IPS-20b (cell line): ENCODE measurements around the gene ANAPC2.

Experiments used
- H3K27ac ChIP-seq: one replicate; pipeline ENCODE4 v1.5.1; 2013; ENCODE audit warnings: low read length
- H3K27me3 ChIP-seq: 2 replicates; pipeline ENCODE4 v1.6.1; 2013; ENCODE audit warnings: mild to moderate bottlenecking, low read length, inconsistent platforms; ENCODE audit not compliant: insufficient read depth
- H3K36me3 ChIP-seq: 2 replicates; pipeline ENCODE4 v1.6.1; 2013; ENCODE audit warnings: low read depth, mild to moderate bottlenecking, inconsistent platforms, low read length, moderate library complexity; ENCODE audit not compliant: insufficient read depth
- H3K4me1 ChIP-seq: 2 replicates; pipeline ENCODE4 v1.6.1; 2013; ENCODE audit warnings: mild to moderate bottlenecking, control low read depth, inconsistent platforms, low read length, moderate library complexity; ENCODE audit not compliant: insufficient read depth
- H3K4me3 ChIP-seq: 2 replicates; pipeline ENCODE4 v1.5.1; 2013; ENCODE audit warnings: mild to moderate bottlenecking, low read length, inconsistent platforms
- H3K9ac ChIP-seq: 2 replicates; pipeline ENCODE4 v1.6.1; 2013; ENCODE audit warnings: low read depth, mild to moderate bottlenecking, inconsistent platforms, low read length, moderate library complexity
- H3K9me3 ChIP-seq: 2 replicates; pipeline ENCODE4 v1.6.1; 2013; ENCODE audit warnings: mild to moderate bottlenecking, low read depth, low read length, inconsistent platforms; ENCODE audit not compliant: insufficient read depth

ANAPC2 gene, protein sequence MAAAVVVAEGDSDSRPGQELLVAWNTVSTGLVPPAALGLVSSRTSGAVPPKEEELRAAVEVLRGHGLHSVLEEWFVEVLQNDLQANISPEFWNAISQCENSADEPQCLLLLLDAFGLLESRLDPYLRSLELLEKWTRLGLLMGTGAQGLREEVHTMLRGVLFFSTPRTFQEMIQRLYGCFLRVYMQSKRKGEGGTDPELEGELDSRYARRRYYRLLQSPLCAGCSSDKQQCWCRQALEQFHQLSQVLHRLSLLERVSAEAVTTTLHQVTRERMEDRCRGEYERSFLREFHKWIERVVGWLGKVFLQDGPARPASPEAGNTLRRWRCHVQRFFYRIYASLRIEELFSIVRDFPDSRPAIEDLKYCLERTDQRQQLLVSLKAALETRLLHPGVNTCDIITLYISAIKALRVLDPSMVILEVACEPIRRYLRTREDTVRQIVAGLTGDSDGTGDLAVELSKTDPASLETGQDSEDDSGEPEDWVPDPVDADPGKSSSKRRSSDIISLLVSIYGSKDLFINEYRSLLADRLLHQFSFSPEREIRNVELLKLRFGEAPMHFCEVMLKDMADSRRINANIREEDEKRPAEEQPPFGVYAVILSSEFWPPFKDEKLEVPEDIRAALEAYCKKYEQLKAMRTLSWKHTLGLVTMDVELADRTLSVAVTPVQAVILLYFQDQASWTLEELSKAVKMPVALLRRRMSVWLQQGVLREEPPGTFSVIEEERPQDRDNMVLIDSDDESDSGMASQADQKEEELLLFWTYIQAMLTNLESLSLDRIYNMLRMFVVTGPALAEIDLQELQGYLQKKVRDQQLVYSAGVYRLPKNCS

DNA sequence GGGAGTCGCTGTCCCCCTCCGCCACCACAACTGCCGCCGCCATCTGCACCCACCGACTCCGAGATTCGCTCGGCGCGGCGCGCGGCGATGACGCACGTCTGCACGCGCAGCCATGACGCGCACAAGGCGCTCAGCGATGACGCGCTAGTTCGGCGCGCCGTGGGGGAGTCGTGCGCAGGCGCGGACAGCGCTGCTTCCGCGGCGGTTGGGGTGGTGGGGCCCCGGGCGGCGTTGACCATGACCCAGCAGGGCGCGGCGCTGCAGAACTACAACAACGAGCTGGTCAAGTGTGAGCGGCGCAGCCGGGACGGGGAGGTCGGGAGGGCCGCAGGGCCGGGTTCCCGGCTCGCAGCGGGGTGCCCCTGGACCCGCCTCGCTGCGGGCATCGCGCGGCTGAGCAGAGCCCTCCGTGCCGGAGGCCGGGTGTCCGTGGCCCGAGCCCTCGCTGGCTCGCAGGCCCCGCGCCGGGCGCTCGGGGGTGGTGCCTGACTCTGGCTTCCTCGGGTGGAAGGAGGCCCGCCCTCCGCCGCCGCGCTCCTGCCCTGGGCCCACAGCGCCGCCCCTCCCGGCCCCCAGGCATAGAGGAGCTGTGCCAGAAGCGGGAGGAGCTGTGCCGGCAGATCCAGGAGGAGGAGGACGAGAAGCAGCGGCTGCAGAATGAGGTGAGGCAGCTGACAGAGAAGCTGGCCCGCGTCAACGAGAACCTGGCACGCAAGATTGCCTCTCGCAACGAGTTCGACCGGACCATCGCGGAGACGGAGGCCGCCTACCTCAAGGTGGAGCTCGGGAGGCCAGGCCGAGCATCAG is at the start of gene ANAPC2, which contains the start of gene SSNA1:
ANAPC2 (minus strand) TSS at position 71 of the 807 bp plus-strand sequence; CDS start at position 43, 28 bp downstream.
SSNA1 (plus strand) TSS at position 187 of the 807 bp plus-strand sequence; CDS start at position 238, 51 bp downstream.
- no peak within 1 kb of the TSS for H3K27ac ChIP-seq
- H3K9me3 ChIP-seq, result no peaks in the 10 kb centered on the region
- H3K4me3 ChIP-seq, result peak within 1 kb of the TSS; percentile 81
- H3K9ac ChIP-seq, result peak within 1 kb of the TSS; percentile 82; the same call in 1 of the 2 replicates
- peaks cover 5% of the 10 kb centered on the region; the same call in 1 of the 2 replicates for H3K4me1 ChIP-seq
- peaks cover 17% of the 10 kb centered on the region for H3K36me3 ChIP-seq
- no peaks in the 10 kb centered on the region for H3K27me3 ChIP-seq

DNA sequence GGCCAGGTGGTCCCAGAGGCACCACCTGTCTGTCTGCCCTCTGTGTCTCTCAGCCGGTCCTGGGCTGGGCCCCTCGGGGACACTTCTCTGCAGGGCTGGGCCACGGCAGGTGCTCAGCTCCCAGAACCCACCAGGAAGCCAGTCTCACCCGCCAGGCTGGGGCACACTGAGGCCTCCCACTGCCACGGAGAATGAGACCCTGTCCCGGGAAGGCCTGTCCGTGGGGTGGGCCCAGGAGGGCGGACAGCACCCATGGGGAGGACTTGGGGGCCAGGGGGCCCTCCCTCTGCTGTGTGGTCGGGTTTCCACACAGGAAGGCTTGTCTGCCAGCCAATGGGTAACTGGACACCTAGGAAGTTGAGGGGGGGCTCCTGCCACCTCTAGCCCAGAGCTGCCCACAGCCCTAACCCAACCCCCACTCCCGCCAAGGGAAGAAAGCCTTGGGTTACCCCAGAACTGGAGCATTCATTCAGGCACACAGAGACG is 48.6 kb upstream of the ANAPC2 start:
- H3K9ac ChIP-seq, result no peak overlapping the region
- H3K27me3 ChIP-seq, result no peaks in the 10 kb centered on the region
- peaks cover 5% of the 10 kb centered on the region; the same call in 1 of the 2 replicates for H3K4me1 ChIP-seq
- H3K9me3 ChIP-seq, result no peaks in the 10 kb centered on the region
- no peak overlapping the region for H3K4me3 ChIP-seq
- H3K27ac ChIP-seq, result no peak overlapping the region
- peaks cover under 1% of the 10 kb centered on the region for H3K36me3 ChIP-seq

DNA sequence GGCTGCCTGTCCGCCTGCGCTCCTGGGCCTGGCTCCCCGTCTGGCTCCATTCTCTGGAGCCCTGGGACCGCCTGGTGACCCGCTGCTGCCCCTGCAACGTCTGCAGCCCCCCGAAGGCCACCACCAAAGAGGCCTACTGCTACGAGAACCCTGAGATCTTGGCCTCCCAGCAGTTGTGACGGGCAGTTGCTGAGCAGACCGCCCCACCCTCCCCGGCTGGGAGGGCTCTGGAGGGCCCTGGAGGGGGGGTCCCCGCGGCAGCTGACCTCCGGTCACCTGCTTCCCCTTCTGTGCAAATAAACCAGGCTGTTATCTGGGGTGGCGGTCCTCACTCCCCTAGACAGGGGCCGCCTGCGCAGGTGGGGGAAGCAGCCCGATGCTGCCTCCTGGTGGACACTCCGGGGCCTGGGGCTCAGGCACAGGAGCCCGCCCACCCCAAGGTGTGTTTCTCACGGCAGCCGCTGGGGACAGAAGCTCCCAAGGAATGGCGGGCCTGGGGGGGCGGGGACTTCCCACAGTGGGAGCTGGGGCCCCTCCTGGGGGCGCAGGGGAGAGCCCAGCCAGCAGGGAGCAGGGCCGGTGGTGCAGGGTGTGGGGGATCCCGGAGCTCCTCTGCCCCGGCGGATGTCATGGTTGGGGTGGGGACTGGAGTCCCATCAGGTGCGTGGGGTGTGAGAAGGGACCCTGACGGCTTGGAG is 48.0 kb upstream of the ANAPC2 start:
- no peak overlapping the region for H3K27ac ChIP-seq
- no peak overlapping the region for H3K9ac ChIP-seq
- H3K27me3 ChIP-seq, result no peaks in the 10 kb centered on the region
- H3K4me1 ChIP-seq, result peaks cover 5% of the 10 kb centered on the region; the same call in 1 of the 2 replicates
- no peaks in the 10 kb centered on the region for H3K36me3 ChIP-seq
- no peaks in the 10 kb centered on the region for H3K9me3 ChIP-seq
- no peak overlapping the region for H3K4me3 ChIP-seq

DNA sequence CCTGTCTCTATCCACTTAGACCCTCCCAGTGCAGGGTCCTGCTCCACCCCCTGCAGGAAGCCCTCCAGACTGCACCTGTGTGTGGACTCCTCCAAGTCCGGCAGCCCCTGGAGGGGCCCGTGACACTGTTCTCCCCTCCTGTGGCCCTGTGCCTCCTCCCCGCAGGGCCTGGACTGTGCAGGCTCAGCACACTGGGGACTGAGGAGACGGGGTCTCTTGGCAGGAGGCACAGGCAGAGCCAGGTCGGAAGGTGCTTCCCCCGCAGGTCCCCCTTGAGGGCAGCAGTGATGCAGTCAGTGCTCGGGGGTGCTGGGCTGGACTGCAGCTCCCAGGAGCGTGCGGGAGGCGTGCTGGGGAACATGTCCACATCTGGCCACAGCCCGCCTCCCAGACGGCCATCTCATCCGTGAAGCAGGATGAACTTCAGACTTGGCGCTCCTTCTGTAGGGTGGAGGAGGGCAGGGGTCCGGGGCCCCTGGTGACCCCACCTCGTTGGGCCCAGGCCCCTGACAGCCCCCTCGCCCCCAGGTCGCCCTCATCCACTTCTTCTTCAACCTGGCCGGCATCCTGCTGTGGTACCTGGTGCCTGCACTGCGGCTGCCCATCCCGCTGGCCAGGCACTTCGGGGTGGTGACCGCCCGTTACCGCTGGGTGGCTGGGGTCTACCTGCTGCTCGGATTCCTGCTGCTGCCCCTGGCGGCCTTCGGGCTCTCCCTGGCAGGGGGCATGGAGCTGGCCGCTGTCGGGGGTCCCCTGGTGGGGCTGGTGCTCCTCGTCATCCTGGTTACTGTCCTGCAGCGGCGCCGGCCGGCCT is 47.3 kb upstream of the ANAPC2 start:
- Histone ChIP-seq H3K27ac (no peak overlapping the region), H3K9ac (no peak overlapping the region)

DNA sequence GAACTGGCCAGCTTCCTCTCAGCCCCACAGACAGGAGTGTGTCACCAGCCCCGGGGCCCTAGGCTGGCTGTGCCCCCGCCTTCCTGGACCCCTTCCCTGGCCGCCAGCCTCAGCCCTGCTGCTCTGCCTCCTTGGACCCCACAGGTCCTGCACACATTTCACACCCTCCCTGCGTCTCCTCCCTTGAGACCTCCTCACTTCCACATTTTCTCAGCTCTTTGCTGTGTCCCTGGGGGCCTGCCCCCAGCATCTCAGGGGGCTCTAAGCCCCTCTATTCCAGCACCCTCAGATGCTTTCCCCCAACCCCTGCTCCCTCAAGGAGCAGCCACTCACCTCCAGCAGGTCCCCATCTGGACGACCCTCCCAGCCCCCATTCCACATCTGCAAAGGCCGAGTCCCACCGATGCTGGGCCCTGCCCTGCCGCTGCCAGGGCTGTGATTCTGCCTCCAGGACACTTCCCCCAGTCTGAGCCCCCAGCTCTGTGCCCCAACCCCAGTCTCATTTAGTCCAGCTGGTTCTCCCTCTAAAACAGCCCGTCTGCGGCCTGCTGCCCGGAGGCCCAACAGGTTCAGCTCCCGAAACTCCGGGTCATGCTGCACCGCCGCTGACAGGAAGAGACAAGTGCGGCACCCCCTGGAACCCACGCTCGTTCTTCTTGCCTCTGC is 46.5 kb upstream of the ANAPC2 start:
- Histone ChIP-seq H3K9ac (no peak overlapping the region), H3K36me3 (no peaks in the 10 kb centered on the region), H3K27ac (no peak overlapping the region), H3K4me3 (no peak overlapping the region), H3K27me3 (no peaks in the 10 kb centered on the region), H3K4me1 (peaks cover 5% of the 10 kb centered on the region; the same call in 1 of the 2 replicates), H3K9me3 (no peaks in the 10 kb centered on the region)

More for the DNA sequence above, 47.3 kb upstream of the ANAPC2 start:
- Histone ChIP-seq H3K4me3 (no peak overlapping the region), H3K36me3 (no peaks in the 10 kb centered on the region), H3K27me3 (no peaks in the 10 kb centered on the region), H3K9me3 (no peaks in the 10 kb centered on the region), H3K4me1 (peaks cover 5% of the 10 kb centered on the region; the same call in 1 of the 2 replicates)

DNA sequence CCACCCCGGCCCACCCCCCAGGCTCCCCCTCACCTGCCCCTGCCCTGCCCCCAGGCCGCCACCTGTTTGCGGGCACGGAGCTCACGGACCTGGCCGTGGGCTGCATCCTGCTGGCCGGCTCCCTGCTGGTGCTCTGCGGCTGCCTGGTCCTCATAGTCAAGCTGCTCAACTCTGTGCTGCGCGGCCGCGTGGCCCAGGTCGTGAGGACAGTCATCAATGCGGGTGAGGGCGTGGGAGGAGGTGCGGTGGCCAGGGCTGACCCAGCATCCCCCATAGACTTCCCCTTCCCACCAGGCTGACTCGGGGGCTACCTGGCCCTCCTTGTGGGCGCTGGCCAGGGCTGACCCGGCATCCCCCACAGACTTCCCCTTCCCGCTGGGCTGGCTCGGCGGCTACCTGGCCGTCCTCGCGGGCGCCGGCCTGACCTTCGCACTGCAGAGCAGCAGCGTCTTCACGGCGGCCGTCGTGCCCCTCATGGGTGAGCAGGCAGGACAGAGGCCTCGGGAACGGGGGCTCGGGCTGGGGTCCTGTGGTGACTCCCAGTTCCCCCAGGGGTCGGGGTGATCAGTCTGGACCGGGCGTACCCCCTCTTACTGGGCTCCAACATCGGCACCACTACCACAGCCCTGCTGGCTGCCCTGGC is 45.8 kb upstream of the ANAPC2 start:
- Histone ChIP-seq H3K27ac (no peak overlapping the region), H3K9ac (no peak overlapping the region), H3K9me3 (no peaks in the 10 kb centered on the region), H3K4me1 (peaks cover 5% of the 10 kb centered on the region; the same call in 1 of the 2 replicates), H3K36me3 (no peaks in the 10 kb centered on the region), H3K4me3 (no peak overlapping the region), H3K27me3 (no peaks in the 10 kb centered on the region)

DNA sequence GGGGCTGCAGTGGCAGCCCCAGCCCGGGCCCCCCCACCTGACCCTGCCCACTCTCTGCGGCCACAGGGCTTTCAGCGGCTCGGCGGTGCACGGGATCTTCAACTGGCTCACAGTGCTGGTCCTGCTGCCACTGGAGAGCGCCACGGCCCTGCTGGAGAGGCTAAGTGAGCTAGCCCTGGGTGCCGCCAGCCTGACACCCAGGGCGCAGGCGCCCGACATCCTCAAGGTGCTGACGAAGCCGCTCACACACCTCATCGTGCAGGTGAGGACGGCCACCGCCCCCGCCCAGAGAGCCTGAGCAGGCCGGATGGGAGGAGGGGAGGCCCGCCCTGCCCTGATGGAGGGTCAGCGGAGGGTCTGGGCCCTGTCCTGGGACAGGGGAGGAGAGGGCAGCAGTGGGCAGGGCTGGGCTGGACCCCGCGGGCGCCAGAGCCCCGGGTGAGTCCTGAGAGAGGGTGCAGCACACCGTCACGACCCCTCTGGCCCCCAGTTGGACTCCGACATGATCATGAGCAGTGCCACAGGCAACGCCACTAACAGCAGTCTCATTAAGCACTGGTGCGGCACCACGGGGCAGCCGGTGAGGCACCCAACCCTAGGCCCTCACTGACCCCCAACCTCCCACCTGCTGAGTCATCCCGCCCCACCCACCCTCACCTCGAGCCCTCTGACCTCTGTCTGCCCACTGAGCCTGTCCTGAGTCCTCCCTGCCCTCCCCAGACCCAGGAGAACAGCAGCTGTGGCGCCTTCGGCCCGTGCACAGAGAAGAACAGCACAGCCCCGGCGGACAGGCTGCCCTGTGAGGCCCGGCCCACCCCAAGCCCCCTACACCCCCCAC is 45.0 kb upstream of the ANAPC2 start:
- H3K27ac ChIP-seq, result no peak overlapping the region
- peaks cover 5% of the 10 kb centered on the region; the same call in 1 of the 2 replicates for H3K4me1 ChIP-seq
- no peak overlapping the region for H3K9ac ChIP-seq
- H3K4me3 ChIP-seq, result no peak overlapping the region
- H3K9me3 ChIP-seq, result no peaks in the 10 kb centered on the region
- H3K36me3 ChIP-seq, result no peaks in the 10 kb centered on the region
- no peaks in the 10 kb centered on the region for H3K27me3 ChIP-seq

DNA sequence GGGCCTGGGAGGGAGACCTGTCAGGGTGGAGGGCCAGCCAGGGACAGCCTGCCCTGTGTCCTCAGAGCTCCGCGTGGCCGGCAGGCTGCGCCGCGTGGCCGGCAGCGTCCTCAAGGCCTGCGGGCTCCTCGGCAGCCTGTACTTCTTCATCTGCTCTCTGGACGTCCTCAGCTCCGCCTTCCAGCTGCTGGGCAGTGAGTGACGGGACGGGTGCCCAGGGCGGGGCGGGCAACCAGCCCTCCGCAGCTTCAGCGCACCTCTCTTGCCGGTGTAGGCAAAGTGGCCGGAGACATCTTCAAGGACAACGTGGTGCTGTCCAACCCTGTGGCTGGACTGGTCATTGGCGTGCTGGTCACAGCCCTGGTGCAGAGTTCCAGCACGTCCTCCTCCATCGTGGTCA is 44.1 kb upstream of the ANAPC2 start:
- H3K27ac ChIP-seq, result no peak overlapping the region
- H3K9me3 ChIP-seq, result no peaks in the 10 kb centered on the region
- no peak overlapping the region for H3K4me3 ChIP-seq
- H3K36me3 ChIP-seq, result no peaks in the 10 kb centered on the region
- no peak overlapping the region for H3K9ac ChIP-seq
- no peaks in the 10 kb centered on the region for H3K27me3 ChIP-seq
- peaks cover 5% of the 10 kb centered on the region; the same call in 1 of the 2 replicates for H3K4me1 ChIP-seq

DNA sequence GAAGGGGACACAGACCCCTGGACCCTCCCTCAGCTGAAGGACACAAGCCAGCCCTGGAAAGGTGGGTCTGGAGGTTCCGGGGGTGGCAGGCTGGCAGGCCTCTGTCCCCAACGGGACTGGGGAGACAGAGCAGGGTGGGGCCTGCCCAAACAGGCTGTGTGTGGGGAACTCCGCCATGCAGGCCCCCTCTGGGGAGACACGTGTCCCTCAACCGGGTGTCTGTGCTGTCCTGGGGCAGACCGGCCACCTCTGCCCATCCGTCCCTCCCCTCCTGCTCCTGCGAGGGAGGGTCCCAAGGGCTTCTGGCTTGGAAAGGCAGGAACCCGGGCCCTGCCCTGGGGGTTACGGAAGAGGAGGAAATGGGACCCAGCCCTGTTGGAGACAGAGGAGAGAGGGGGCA is 43.7 kb upstream of the ANAPC2 start:
- Histone ChIP-seq H3K36me3 (no peaks in the 10 kb centered on the region), H3K9me3 (no peaks in the 10 kb centered on the region), H3K4me3 (no peak overlapping the region), H3K4me1 (peaks cover 4% of the 10 kb centered on the region; the same call in 1 of the 2 replicates), H3K9ac (no peak overlapping the region), H3K27me3 (no peaks in the 10 kb centered on the region), H3K27ac (no peak overlapping the region)
